IMR-90 (cell line): ENCODE data around the gene INTS2.

Experiments
- BHLHE40 ChIP-seq: fragments of 150-350 bp; IDR thresholded peaks from 2 replicates; pipeline ENCODE4 v1.6.1; 2016; ENCODE audit warnings: mild to moderate bottlenecking, low read depth, low read length
- CTCF ChIP-seq: conservative IDR thresholded peaks from 2 replicates; pipeline ENCODE4 v1.5.1; 2012; ENCODE audit warnings: mild to moderate bottlenecking, low read depth, low read length, improper control_type of control experiment
- MAFK ChIP-seq: IDR thresholded peaks from 2 replicates; pipeline ENCODE4 v1.6.1; 2012; ENCODE audit warnings: low read depth, low read length, improper control_type of control experiment
- POLR2A ChIP-seq: IDR thresholded peaks from 2 replicates; pipeline ENCODE4 v1.6.1; 2012; ENCODE audit warnings: mild to moderate bottlenecking, low read depth, low read length
- RAD21 ChIP-seq: IDR thresholded peaks from 2 replicates; pipeline ENCODE4 v1.6.1; 2012; ENCODE audit warnings: low read length, improper control_type of control experiment
- RCOR1 ChIP-seq: IDR thresholded peaks from 2 replicates; pipeline ENCODE4 v1.6.1; 2012; ENCODE audit warnings: mild to moderate bottlenecking, low read length, improper control_type of control experiment; ENCODE audit not compliant: insufficient replicate concordance
- RFX5 ChIP-seq: IDR thresholded peaks from 2 replicates; pipeline ENCODE4 v1.8.0; 2012; ENCODE audit warnings: low read depth, mild to moderate bottlenecking, low read length, moderate library complexity
- SMC3 ChIP-seq: fragments of 150-350 bp; IDR thresholded peaks from 2 replicates; pipeline ENCODE4 v1.6.1; 2016; ENCODE audit warnings: low read depth, mild to moderate bottlenecking, antibody characterized with exemption, low read length, moderate library complexity

GRCh38 chr17:61908292-61909037, 19.3 kb downstream of the INTS2 start:
- TF ChIP-seq BHLHE40 = no peak
- TF ChIP-seq POLR2A = no peak
- no peak for TF ChIP-seq CTCF
- no peak for TF ChIP-seq RAD21
- TF ChIP-seq RFX5 = no peak
- TF ChIP-seq SMC3 = no peak
- no peak for TF ChIP-seq RCOR1
- no peak for TF ChIP-seq MAFK
